BLaER1 (cell line): ENCODE measurements around the gene PSMD13.

Experiments
- H3K27ac ChIP-seq: shearing (Covaris generic); formaldehyde crosslinking; 2 replicates; pipeline ENCODE4 v1.8.1; 2022
- H3K27me3 ChIP-seq: shearing (Covaris generic); formaldehyde crosslinking; 2 replicates; pipeline ENCODE4 v1.8.1; 2022
- H3K36me3 ChIP-seq: shearing (Covaris generic); formaldehyde crosslinking; 2 replicates; pipeline ENCODE4 v1.8.1; 2022
- H3K4me1 ChIP-seq: shearing (Covaris generic); formaldehyde crosslinking; 2 replicates; pipeline ENCODE4 v1.8.1; 2022
- H3K4me2 ChIP-seq: shearing (Covaris generic); formaldehyde crosslinking; 2 replicates; pipeline ENCODE4 v1.8.1; 2022
- H3K4me3 ChIP-seq: shearing (Covaris generic); formaldehyde crosslinking; 2 replicates; pipeline ENCODE4 v1.8.1; 2022
- H3K9ac ChIP-seq: shearing (Covaris generic); formaldehyde crosslinking; 2 replicates; pipeline ENCODE4 v1.8.1; 2022
- H3K9me3 ChIP-seq: shearing (Covaris generic); formaldehyde crosslinking; 2 replicates; pipeline ENCODE4 v1.8.1; 2022
- H4K20me1 ChIP-seq: shearing (Covaris generic); formaldehyde crosslinking; 2 replicates; pipeline ENCODE4 v1.8.1; 2022
- Cebpa-rat ChIP-seq: shearing (Covaris generic); IDR thresholded peaks from 2 replicates; pipeline ENCODE4 v1.8.1; 2022

PSMD13 gene

DNA sequence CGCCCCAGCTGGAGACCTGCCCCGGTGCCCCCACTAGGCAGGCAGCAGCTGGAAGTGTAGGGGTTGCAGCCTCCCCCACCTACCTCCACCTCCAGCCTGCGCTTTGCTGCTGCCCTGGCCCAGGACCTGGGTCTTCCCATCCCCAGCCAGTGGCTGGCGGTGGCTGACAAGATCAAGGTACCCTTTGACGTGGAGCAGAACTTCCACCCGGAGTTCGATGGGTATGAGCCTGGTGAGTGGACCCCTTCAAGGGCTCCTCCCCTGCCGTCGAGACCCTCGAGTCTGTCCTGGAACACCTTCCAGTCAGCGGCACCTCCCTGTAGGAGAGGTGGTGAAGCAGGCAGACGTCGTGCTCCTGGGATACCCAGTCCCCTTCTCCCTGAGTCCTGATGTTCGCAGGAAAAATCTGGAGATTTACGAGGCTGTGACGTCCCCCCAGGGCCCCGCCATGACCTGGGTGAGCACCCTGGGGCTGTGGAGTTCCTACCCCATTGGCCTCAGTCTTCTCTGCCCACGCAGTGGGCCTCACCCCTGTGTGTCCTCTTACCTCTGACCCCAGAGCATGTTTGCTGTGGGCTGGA lies 56.6 kb downstream of the PSMD13 start:
- Histone ChIP-seq H3K4me2 (no peak overlapping the region), H3K4me1 (peaks cover 59% of the 10 kb centered on the region), H4K20me1 (peaks cover 5% of the 10 kb centered on the region; the same call in 1 of the 2 replicates), H3K4me3 (no peak overlapping the region), H3K9ac (no peak overlapping the region), H3K27me3 (peaks cover 5% of the 10 kb centered on the region), H3K36me3 (peaks cover 56% of the 10 kb centered on the region), H3K9me3 (no peaks in the 10 kb centered on the region), H3K27ac (no peak overlapping the region)
- TF ChIP-seq Cebpa-rat, result no peak

DNA sequence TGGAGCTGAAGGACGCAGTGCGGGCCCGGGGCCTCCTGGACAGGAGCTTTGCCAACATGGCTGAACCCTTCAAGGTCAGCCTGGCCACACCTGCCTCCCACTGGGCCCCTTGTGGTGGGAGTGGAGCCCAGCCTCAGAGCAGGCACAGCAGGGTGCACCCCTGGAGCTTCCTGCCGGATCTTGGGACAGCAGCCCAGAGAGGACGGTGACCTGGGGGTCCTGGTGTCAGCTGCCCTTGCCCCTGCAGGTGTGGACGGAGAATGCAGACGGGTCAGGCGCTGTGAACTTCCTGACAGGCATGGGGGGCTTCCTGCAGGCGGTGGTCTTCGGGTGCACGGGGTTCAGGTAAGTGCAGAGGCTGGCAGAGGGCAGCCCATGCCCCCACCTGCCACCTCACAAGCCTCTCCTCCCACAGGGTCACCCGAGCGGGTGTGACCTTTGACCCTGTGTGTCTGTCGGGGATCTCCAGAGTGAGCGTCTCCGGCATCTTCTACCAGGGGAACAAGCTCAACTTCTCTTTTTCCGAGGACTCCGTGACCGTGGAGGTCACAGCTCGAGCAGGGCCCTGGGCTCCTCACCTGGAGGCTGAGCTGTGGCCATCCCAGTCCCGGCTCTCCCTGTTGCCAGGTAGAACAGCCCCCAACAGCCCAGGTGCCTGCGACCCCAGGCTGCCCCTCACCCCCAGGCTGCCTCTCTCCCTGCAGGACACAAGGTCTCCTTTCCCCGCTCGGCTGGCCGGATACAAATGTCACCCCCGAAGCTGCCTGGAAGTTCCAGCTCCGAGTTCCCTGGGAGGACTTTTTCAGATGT lies 57.3 kb downstream of the PSMD13 start:
- no peak for TF ChIP-seq Cebpa-rat
- H3K4me2 ChIP-seq, result no peak overlapping the region
- H3K9ac ChIP-seq, result no peak overlapping the region
- peaks cover 5% of the 10 kb centered on the region; the same call in 1 of the 2 replicates for H4K20me1 ChIP-seq
- no peak overlapping the region for H3K4me3 ChIP-seq
- peaks cover 64% of the 10 kb centered on the region for H3K4me1 ChIP-seq
- no peak overlapping the region for H3K27ac ChIP-seq
- H3K27me3 ChIP-seq, result no peaks in the 10 kb centered on the region
- H3K36me3 ChIP-seq, result peaks cover 56% of the 10 kb centered on the region
- no peaks in the 10 kb centered on the region for H3K9me3 ChIP-seq

GRCh38 chr11:294780-295179 lies 58.0 kb downstream of the PSMD13 start:
- Histone ChIP-seq H3K36me3 (peaks cover 56% of the 10 kb centered on the region), H3K4me2 (no peak overlapping the region), H4K20me1 (peaks cover 5% of the 10 kb centered on the region; the same call in 1 of the 2 replicates)

DNA sequence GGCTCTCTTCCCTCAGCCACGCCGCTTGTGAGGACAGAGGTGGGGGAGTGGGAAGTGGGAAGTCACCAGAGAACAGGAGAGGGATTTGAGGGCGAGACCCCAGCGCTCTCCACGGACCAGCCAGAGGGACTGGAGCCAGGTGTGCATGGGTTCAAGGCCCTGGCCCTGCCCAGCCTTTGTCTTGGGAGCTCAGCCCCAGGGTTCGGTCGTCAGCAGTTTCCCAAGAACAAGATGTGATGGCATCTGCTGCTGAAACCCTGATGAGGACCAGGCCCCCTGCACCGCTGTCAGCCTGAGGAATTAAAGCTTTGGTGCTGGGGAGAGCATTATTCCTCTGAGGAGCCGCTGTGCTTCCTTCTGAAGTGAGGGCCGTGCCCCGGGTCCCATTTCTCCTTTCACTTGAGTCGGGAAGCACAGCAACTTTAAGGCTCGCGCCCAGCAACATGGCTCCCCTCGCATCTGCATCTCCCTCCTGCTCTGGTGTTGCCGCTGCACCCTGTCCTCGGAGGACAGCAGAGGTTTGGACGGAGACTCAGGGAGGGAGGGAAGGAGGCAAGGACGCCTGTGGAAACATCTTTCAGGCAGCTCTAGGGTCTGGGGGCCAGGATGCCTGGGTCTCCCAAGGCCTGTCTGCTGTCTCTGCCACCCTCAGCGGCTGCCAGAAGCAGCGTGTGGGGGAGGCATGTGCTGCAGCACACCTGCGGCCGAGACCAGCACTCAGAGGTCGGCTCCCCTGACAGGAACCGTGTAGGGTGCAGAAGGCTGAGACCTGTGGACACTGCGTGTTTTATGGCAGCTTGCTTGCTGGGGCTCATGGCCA lies 58.8 kb downstream of the PSMD13 start:
- H3K4me2 ChIP-seq, result no peak overlapping the region
- no peaks in the 10 kb centered on the region for H3K27me3 ChIP-seq
- H4K20me1 ChIP-seq, result peaks cover 5% of the 10 kb centered on the region; the same call in 1 of the 2 replicates
- no peak overlapping the region for H3K27ac ChIP-seq
- H3K9ac ChIP-seq, result no peak overlapping the region
- no peak overlapping the region for H3K4me3 ChIP-seq
- H3K36me3 ChIP-seq, result peaks cover 54% of the 10 kb centered on the region
- peaks cover 61% of the 10 kb centered on the region for H3K4me1 ChIP-seq
- TF ChIP-seq Cebpa-rat, result no peak
- H3K9me3 ChIP-seq, result no peaks in the 10 kb centered on the region

More at GRCh38 chr11:294780-295179, 58.0 kb downstream of the PSMD13 start:
- no peaks in the 10 kb centered on the region for H3K27me3 ChIP-seq
- no peak for TF ChIP-seq Cebpa-rat
- peaks cover 61% of the 10 kb centered on the region for H3K4me1 ChIP-seq
- H3K9ac ChIP-seq, result no peak overlapping the region
- no peak overlapping the region for H3K4me3 ChIP-seq
- H3K27ac ChIP-seq, result no peak overlapping the region
- H3K9me3 ChIP-seq, result no peaks in the 10 kb centered on the region

DNA sequence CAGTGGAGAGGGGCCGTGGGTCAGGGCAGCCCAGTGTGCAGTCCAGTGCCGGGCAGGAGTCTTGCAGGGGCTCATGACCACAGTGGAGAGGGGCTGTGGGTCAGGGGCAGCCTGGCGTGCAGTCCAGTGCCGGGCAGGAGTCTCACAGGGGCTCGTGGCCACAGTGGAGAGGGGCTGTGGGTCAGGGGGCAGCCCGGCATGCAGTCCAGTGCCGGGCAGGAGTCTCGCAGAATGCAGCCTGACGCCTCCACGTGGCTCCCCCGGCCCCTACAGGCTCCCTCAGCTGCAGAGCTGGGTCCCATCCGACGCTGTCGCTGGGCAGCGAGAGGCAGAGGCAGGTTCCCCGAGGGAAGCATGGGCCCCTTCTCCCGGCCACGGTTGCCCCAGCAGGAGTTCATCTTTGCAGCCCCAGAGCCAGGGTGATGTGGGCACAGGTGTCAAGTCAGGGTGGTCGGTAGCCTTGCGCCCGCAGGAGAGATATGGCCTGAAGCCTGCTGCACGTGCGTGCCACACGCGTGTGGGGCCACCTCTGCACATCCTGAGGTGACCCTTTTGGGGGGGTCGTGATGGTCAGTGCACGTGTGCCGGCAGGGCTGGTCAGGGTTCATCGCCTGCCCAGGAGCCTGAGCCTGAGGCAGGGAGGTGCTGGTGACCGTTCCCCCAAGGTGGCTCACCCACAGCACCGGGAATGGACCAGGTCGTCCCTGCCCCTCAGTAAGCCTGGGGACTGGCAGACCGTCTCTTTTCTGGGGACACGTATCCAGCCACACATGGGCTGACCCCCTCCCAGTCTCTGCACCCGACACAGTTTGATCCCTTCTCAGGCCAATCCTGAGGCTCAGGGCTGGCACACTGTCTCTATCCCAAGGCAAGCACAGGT lies 59.6 kb downstream of the PSMD13 start:
- Histone ChIP-seq H3K4me2 (peak overlapping the region; percentile 92), H3K36me3 (peaks cover 46% of the 10 kb centered on the region), H3K9ac (peak overlapping the region; percentile 45; the same call in 1 of the 2 replicates), H3K9me3 (no peaks in the 10 kb centered on the region), H3K27me3 (no peaks in the 10 kb centered on the region), H3K4me3 (no peak overlapping the region), H3K27ac (peak overlapping the region; percentile 79), H3K4me1 (peaks cover 53% of the 10 kb centered on the region), H4K20me1 (no peaks in the 10 kb centered on the region; the same call in 1 of the 2 replicates)
- TF ChIP-seq Cebpa-rat, result no peak

DNA sequence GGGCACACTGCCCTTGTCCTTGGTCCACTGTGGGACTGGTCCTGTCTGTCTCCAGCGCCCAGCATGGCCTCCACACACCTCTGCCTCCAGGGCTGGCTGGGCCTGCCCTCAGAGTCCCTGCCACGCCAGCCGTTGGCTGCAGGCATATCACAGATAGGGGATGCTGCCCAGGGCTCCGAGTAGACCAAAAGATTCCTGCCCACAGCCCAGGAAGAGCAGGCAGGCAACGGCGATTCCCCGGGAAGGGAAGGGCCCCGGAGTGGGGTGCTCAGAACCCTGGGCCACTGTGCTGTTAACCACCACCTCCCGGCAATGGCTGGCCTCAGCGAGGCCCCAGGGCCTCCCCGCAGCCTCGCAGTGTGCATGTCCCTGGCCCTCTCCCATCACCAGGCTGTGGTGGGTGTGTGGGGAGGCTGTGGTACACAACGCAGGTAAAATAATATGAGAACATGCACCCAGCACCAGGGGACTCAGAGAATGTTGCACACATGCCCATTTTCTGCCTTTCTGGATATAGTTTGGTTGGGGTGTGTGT lies 60.3 kb downstream of the PSMD13 start:
- H3K9ac ChIP-seq, result peak overlapping the region; percentile 45; the same call in 1 of the 2 replicates
- peaks cover 39% of the 10 kb centered on the region for H3K36me3 ChIP-seq
- peak overlapping the region; percentile 92 for H3K4me2 ChIP-seq
- no peaks in the 10 kb centered on the region for H3K9me3 ChIP-seq
- H3K4me1 ChIP-seq, result peaks cover 47% of the 10 kb centered on the region
- H3K27ac ChIP-seq, result peak overlapping the region; percentile 79
- no peak overlapping the region for H3K4me3 ChIP-seq
- H4K20me1 ChIP-seq, result no peaks in the 10 kb centered on the region; the same call in 1 of the 2 replicates
- no peak for TF ChIP-seq Cebpa-rat
- H3K27me3 ChIP-seq, result no peaks in the 10 kb centered on the region

DNA sequence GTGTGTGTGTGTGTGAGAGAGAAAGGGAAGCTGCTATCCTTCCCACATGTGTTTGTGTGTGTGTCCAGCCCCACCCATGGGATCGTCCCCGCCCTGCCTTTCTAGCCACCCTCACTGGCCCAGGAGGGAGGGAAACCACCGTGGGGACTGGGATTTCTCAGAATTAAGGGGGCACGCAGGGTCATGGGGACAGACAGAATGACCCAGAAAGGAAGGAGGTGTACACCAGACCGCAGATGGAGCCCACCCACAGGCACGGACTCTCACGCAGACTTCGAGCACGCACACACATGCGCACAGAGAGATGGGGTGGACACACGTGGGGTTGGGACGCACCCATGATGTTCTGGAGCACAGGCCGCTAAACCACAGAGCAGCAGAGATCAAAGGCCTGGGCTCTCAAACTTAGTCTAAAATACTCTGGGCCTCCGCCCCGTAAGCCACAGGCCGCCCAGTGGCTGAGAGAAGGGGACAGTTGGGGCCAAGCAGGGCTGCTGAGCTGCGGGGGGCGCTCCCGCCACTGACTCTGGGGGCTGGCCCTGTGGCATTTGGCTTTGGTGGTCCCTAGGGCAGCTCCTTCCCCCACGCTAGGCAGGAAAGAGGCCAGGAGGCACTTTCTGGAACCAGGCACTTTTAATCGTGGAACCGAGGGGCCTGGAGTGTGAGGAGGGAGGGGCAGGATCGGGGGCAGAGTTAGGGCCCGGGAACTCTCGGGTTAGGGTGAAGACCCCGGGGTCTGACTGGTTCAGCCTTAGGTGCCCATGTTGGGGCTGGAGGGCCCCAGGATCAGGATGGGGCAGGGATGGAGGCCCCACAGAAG lies 61.0 kb downstream of the PSMD13 start:
- peak overlapping the region; percentile 70 for H3K9ac ChIP-seq

More for the DNA sequence above, 61.0 kb downstream of the PSMD13 start:
- TF ChIP-seq Cebpa-rat, result no peak
- H3K4me2 ChIP-seq, result peak overlapping the region; percentile 92
- H3K27ac ChIP-seq, result peak overlapping the region; percentile 79
- H3K27me3 ChIP-seq, result no peaks in the 10 kb centered on the region
- peak overlapping the region; percentile 29; the same call in 1 of the 2 replicates for H3K4me3 ChIP-seq
- H3K36me3 ChIP-seq, result peaks cover 32% of the 10 kb centered on the region
- no peaks in the 10 kb centered on the region for H3K9me3 ChIP-seq
- no peaks in the 10 kb centered on the region for H4K20me1 ChIP-seq
- H3K4me1 ChIP-seq, result peaks cover 44% of the 10 kb centered on the region
